Measurements from ENCODE around the gene NRAP.

NRAP gene

DNA sequence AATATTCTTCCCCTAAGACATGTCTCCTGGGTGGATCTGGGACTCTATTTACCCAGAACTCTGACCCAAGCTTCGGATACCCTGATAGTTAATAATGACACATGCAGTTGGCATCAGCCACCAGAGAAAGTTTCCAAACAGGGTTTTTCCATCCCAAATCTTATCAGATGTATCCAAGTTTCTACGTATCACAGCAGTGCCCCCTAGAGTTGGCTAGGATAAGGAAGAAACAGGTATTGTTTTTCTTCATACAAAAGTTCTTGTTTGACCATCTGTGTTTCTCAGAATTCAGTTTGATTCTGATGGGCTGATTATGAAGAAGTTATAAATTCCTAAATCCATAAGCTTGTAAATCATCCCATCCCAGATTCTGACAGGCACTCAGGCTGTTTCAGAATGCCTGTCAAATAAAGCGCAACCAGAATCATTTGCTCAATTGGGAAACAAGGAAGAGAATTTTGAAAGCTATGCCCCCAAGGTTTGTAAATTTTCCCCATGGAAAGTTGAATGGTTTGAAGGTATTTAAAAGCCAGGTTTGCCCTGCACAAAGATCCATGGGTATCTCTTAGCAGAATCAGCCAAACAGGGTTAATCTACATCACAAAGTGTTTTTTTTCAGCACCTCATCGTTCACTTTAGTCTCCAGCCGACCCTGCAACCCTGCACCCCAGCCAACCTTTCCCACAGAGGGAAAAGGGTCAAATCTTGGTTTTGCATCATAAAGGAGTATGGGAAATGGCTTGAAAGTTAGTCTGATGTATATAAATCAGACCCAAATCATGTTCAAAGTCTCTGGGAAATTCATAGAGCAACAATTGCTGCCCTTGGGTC lies 47.4 kb downstream of the NRAP start:
- H3K4me1 ChIP-seq (ENCODE audit: control insufficient read depth, insufficient read depth, low read length), result no peaks in the 10 kb centered on the region
- no peak overlapping the region for H3K4me3 ChIP-seq (ENCODE audit: low read depth, low read length)
- TF ChIP-seq BCL11A (tag by site-specific recombination; IDR thresholded peaks at IDR 0.05; ENCODE audit: low read depth) (no peak), ZNF626 (tag by site-specific recombination; IDR thresholded peaks at IDR 0.05) (no peak), ZNF366 (tag by site-specific recombination; conservative IDR thresholded peaks at IDR 0.05) (no peak), ZNF292 (tag by site-specific recombination; IDR thresholded peaks at IDR 0.05; ENCODE audit: borderline replicate concordance, low read depth) (no peak), ZNF175 (tag by site-specific recombination; IDR thresholded peaks at IDR 0.05) (no peak), ZNF654 (tag by site-specific recombination; IDR thresholded peaks at IDR 0.05; ENCODE audit: low read depth) (peak; percentile 33), SCRT2 (tag by site-specific recombination; IDR thresholded peaks at IDR 0.05) (no peak), BCL6B (tag by site-specific recombination; IDR thresholded peaks at IDR 0.05) (no peak)
- ChIA-PET POLR2A (no interaction called here), CTCF (interaction anchor here (0.6 to 3.0 kb wide), 30 partner anchors 9 to 1483 kb away, joined by 3 to 31 read pairs (median 4); no protein-coding TSS in a partner anchor)
- no peaks in the 10 kb centered on the region for H3K9me3 ChIP-seq (ENCODE audit: control insufficient read depth, insufficient read depth, low read depth, low read length)
- no peaks in the 10 kb centered on the region for H3K36me3 ChIP-seq (ENCODE audit: control insufficient read depth in 2 of 2, insufficient read depth in 1 of 2, low read length in 2 of 2)
- H3K27ac ChIP-seq (ENCODE audit: extremely low read depth, low read depth, low read length), result no peak overlapping the region

DNA sequence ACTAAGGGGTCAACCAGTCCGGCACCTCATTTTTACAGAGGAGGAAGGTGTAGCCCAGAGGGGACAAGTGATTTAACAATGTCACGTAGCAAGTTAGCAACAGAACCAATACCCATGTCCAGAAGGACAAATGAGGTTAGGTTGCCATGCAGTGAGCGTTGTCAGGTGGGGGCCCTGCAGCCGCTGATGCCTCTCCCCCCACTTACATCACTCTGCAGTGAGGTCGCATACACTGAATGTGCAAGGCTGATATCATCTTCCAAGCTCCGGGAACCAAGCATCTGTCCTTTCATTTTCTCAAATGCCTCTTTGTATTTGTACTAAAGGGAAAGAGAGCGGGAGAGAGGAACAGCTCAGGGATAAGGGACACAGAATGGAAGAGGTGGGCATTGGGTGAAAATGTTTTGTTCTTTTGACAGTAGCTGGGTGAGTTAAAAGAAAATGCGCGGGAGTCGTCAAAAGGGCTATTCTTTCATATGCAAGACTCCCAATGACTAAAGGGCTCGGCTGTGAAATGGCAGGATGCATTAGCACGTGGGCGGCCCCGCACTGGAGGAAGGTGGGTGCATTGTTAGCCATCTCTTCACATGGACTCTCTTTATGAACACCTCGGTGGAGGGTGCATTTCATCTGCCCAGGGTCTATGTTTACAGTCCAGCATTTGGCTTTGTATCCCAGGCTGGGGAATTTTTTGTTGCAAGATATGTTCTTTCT lies 49.7 kb downstream of the NRAP start:
- Histone ChIP-seq H3K36me3 (ENCODE audit: control insufficient read depth in 2 of 2, insufficient read depth in 1 of 2, low read length in 2 of 2) (no peaks in the 10 kb centered on the region), H3K27ac (ENCODE audit: extremely low read depth, low read depth, low read length) (no peak overlapping the region), H3K9me3 (ENCODE audit: control insufficient read depth, insufficient read depth, low read depth, low read length) (no peaks in the 10 kb centered on the region), H3K4me1 (ENCODE audit: control insufficient read depth, insufficient read depth, low read length) (peaks cover 9% of the 10 kb centered on the region), H3K4me3 (ENCODE audit: low read depth, low read length) (no peak overlapping the region)
- ChIA-PET CTCF (interaction anchor here (0.6 to 1.6 kb wide), 4 partner anchors 12 to 192 kb away, joined by 3 read pairs; no protein-coding TSS in a partner anchor), POLR2A (no interaction called here)
- no peak for TF ChIP-seq ZNF2 (tag by site-specific recombination; IDR thresholded peaks at IDR 0.05)
- no peak for TF ChIP-seq KLF16 (tag by site-specific recombination; IDR thresholded peaks at IDR 0.05)
- TF ChIP-seq EGR2 (tag by site-specific recombination; IDR thresholded peaks at IDR 0.05; ENCODE audit: low read depth), result peak; percentile 42; the same call in 1 of the 2 replicates

DNA sequence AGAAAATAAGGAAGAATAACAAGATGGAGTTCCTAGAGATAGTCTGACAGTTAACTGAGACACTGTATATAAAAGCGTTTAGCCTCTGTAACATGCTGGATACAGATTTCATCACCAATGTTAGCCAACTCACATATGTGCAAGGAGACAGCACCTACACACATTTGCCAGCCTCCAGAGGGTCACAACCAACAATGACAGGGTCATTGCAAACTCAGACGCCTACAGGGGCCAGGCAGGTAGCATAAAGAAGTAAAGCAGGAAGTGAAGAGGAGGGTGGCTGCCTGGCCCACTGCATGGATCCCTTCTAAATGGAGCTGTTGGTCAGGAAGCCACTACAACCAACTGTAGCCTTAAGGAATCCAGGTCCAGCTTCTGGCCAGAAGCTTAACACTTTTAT lies 50.4 kb downstream of the NRAP start:
- Histone ChIP-seq H3K36me3 (ENCODE audit: control insufficient read depth in 2 of 2, insufficient read depth in 1 of 2, low read length in 2 of 2) (no peaks in the 10 kb centered on the region), H3K4me1 (ENCODE audit: control insufficient read depth, insufficient read depth, low read length) (peaks cover 9% of the 10 kb centered on the region), H3K4me3 (ENCODE audit: low read depth, low read length) (no peak overlapping the region), H3K27ac (ENCODE audit: extremely low read depth, low read depth, low read length) (no peak overlapping the region), H3K9me3 (ENCODE audit: control insufficient read depth, insufficient read depth, low read depth, low read length) (no peaks in the 10 kb centered on the region)
- ChIA-PET POLR2A (no interaction called here), CTCF (interaction anchor here (0.6 to 1.4 kb wide), 2 partner anchors 11 to 12 kb away, joined by 3 to 5 read pairs; no protein-coding TSS in a partner anchor)
- TF ChIP-seq ZNF114 (tag by site-specific recombination; IDR thresholded peaks at IDR 0.05) (no peak), ZNF670 (tag by site-specific recombination; IDR thresholded peaks at IDR 0.05; ENCODE audit: low read depth) (no peak), ZNF37A (tag by site-specific recombination; IDR thresholded peaks at IDR 0.05) (no peak), ZNF473 (tag by site-specific recombination; IDR thresholded peaks at IDR 0.05) (no peak), EGR2 (tag by site-specific recombination; IDR thresholded peaks at IDR 0.05; ENCODE audit: low read depth) (peak; percentile 74), ZNF394 (tag by site-specific recombination; IDR thresholded peaks at IDR 0.05; ENCODE audit: borderline replicate concordance) (no peak), ZNF549 (tag by site-specific recombination; IDR thresholded peaks at IDR 0.05) (no peak), OSR2 (tag by site-specific recombination; IDR thresholded peaks at IDR 0.05) (no peak)
- TF ChIP-seq, protein P1, sequence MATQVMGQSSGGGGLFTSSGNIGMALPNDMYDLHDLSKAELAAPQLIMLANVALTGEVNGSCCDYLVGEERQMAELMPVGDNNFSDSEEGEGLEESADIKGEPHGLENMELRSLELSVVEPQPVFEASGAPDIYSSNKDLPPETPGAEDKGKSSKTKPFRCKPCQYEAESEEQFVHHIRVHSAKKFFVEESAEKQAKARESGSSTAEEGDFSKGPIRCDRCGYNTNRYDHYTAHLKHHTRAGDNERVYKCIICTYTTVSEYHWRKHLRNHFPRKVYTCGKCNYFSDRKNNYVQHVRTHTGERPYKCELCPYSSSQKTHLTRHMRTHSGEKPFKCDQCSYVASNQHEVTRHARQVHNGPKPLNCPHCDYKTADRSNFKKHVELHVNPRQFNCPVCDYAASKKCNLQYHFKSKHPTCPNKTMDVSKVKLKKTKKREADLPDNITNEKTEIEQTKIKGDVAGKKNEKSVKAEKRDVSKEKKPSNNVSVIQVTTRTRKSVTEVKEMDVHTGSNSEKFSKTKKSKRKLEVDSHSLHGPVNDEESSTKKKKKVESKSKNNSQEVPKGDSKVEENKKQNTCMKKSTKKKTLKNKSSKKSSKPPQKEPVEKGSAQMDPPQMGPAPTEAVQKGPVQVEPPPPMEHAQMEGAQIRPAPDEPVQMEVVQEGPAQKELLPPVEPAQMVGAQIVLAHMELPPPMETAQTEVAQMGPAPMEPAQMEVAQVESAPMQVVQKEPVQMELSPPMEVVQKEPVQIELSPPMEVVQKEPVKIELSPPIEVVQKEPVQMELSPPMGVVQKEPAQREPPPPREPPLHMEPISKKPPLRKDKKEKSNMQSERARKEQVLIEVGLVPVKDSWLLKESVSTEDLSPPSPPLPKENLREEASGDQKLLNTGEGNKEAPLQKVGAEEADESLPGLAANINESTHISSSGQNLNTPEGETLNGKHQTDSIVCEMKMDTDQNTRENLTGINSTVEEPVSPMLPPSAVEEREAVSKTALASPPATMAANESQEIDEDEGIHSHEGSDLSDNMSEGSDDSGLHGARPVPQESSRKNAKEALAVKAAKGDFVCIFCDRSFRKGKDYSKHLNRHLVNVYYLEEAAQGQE (tag by site-specific recombination; IDR thresholded peaks at IDR 0.05), result no peak

All from HEK293 (cell line).